SK-N-SH (cell line): ENCODE data around the gene DNAJB4. TPM values are rescaled to one million over a fixed set of nuclear protein-coding genes. Genes with fewer than 3 reads are reported as not detected.

ENCODE experiments used
- CTCF ChIA-PET: fragments of 300-600, 350-600 bp; formaldehyde crosslinking; extraction: SDS; loops from one replicate; lab custom pipeline; 2021; lab: Yijun Ruan, JAX
- POLR2A ChIA-PET: fragments of 350-600 bp; sonication (Branson Sonifier 250); formaldehyde crosslinking; extraction: SDS; loops from one replicate; lab custom pipeline; 2020; ENCODE audit warnings: antibody characterized with exemption, inconsistent platforms; lab: Yijun Ruan, JAX
- DNase-seq: peaks from one replicate; pipeline ENCODE4 v3.0.0; 2012
- H2AFZ ChIP-seq: fragments of 200-600 bp; sonication (generic); 2 replicates; pipeline ENCODE4 v1.8.1; 2016; ENCODE audit warnings: antibody characterized with exemption, mild to moderate bottlenecking, low read depth
- H3F3A ChIP-seq: fragments of 200-600 bp; sonication (generic); replicated peaks from 2 replicates; pipeline ENCODE3; 2016; ENCODE audit warnings: antibody characterized with exemption, mild to moderate bottlenecking; ENCODE audit not compliant: insufficient read depth
- H3K27ac ChIP-seq, 2 experiments: fragments of 200-500 bp in 1 of 2; fragments of 200-600 bp in 1 of 2; sonication (Bioruptor generic) in 1 of 2; sonication (generic), shearing (Covaris generic) in 1 of 2; 2 replicates each; pipeline versions ENCODE4 v1.5.1 to v1.6.1; 2014 to 2016; ENCODE audit warnings: low read depth in 2 of 2, inconsistent platforms in 1 of 2, low read length in 1 of 2, mild to moderate bottlenecking in 1 of 2, mixed read lengths in 1 of 2
- H3K27me3 ChIP-seq: fragments of 200-600 bp; sonication (generic), shearing (Covaris generic); 2 replicates; pipeline ENCODE4 v1.6.1; 2016; ENCODE audit warnings: mixed run types; ENCODE audit not compliant: insufficient read depth
- H3K36me3 ChIP-seq, 2 experiments: fragments of 200-500 bp in 1 of 2; fragments of 200-600 bp in 1 of 2; sonication (Bioruptor generic) in 1 of 2; sonication (generic) in 1 of 2; replicated peaks in 1 of 2; 2 replicates each; pipeline versions ENCODE3 to v1.5.1; 2014 to 2016; ENCODE audit warnings: low read length in 1 of 2, mild to moderate bottlenecking in 1 of 2; ENCODE audit not compliant: insufficient read depth in 2 of 2, control insufficient read depth in 1 of 2
- H3K4me1 ChIP-seq, 2 experiments: fragments of 200-500 bp in 1 of 2; fragments of 200-600 bp in 1 of 2; sonication (Bioruptor generic) in 1 of 2; sonication (generic), shearing (Covaris generic) in 1 of 2; 2 replicates each; pipeline versions ENCODE4 v1.5.1 to v1.6.1; 2014 to 2016; ENCODE audit warnings: low read depth in 1 of 2, low read length in 1 of 2, mixed run types in 1 of 2; ENCODE audit not compliant: insufficient read depth in 2 of 2, control insufficient read depth in 1 of 2
- H3K4me2 ChIP-seq: fragments of 200-600 bp; sonication (generic), shearing (Covaris generic); 2 replicates; pipeline ENCODE4 v1.6.1; 2017; ENCODE audit warnings: mixed run types
- H3K4me3 ChIP-seq, 2 experiments: fragments of 200-500 bp in 1 of 2; fragments of 200-600 bp in 1 of 2; sonication (Bioruptor generic) in 1 of 2; sonication (generic), shearing (Covaris generic) in 1 of 2; 2 replicates each; pipeline versions ENCODE4 v1.5.1 to v1.8.1; 2014 to 2016; ENCODE audit warnings: low read depth in 2 of 2, inconsistent platforms in 1 of 2, low read length in 1 of 2, mild to moderate bottlenecking in 1 of 2, mixed read lengths in 1 of 2, moderate library complexity in 1 of 2
- H3K79me2 ChIP-seq: fragments of 200-600 bp; sonication (generic); 2 replicates; pipeline ENCODE4 v1.8.1; 2017; ENCODE audit warnings: mild to moderate bottlenecking; ENCODE audit not compliant: insufficient read depth
- H3K9ac ChIP-seq: fragments of 200-600 bp; sonication (generic); 2 replicates; pipeline ENCODE4 v1.6.1; 2017; ENCODE audit warnings: mixed run types
- H3K9me2 ChIP-seq: fragments of 200-600 bp; sonication (generic); 2 replicates; pipeline ENCODE4 v1.6.1; 2017; ENCODE audit warnings: mixed run types
- H3K9me3 ChIP-seq: fragments of 200-600 bp; sonication (generic); 2 replicates; pipeline ENCODE4 v1.6.1; 2017; ENCODE audit warnings: mixed run types, mild to moderate bottlenecking, moderate library complexity
- H4K20me1 ChIP-seq: fragments of 200-600 bp; sonication (generic); 2 replicates; pipeline ENCODE4 v1.6.1; 2017; ENCODE audit warnings: mild to moderate bottlenecking, mixed run types; ENCODE audit not compliant: insufficient read depth
- EP300 ChIP-seq, 2 experiments: IDR thresholded peaks; 2 replicates each; pipeline versions ENCODE4 v1.4.0 to v1.6.1; 2012; ENCODE audit warnings: borderline replicate concordance in 1 of 2, low read depth in 1 of 2, low read length in 1 of 2
- GABPA ChIP-seq: IDR thresholded peaks from 2 replicates; pipeline ENCODE4 v1.4.0; 2012; ENCODE audit warnings: low read depth, mild to moderate bottlenecking
- GATA2 ChIP-seq: sonication (generic); formaldehyde crosslinking; IDR thresholded peaks from 2 replicates; pipeline ENCODE4 v1.5.0; 2020; ENCODE audit warnings: mild to moderate bottlenecking, missing genetic modification reagents
- IRF3 ChIP-seq: fragments of 150-350 bp; IDR thresholded peaks from 2 replicates; pipeline ENCODE4 v1.6.1; 2016; ENCODE audit warnings: mild to moderate bottlenecking, low read depth, low read length
- MEF2A ChIP-seq: IDR thresholded peaks from 2 replicates; pipeline ENCODE4 v1.4.0; 2012; ENCODE audit warnings: low read depth, borderline replicate concordance
- MXI1 ChIP-seq: IDR thresholded peaks from 2 replicates; pipeline ENCODE4 v1.6.1; 2012; ENCODE audit warnings: mild to moderate bottlenecking, low read depth, low read length, improper control_type of control experiment
- POLR2AphosphoS5 ChIP-seq: IDR thresholded peaks from 2 replicates; pipeline ENCODE4 v1.6.1; 2012; ENCODE audit warnings: low read depth, low read length
- RAD21 ChIP-seq: IDR thresholded peaks from 2 replicates; pipeline ENCODE4 v1.6.1; 2012; ENCODE audit warnings: mild to moderate bottlenecking, low read length
- RCOR1 ChIP-seq: fragments of 150-350 bp; IDR thresholded peaks from 2 replicates; pipeline ENCODE4 v1.6.1; 2017; ENCODE audit warnings: antibody characterized with exemption, low read length
- RXRA ChIP-seq: IDR thresholded peaks from 2 replicates; pipeline ENCODE4 v1.4.0; 2012; ENCODE audit warnings: low read depth, mild to moderate bottlenecking, borderline replicate concordance
- SIN3A ChIP-seq: IDR thresholded peaks from 2 replicates; pipeline ENCODE4 v1.6.1; 2012; ENCODE audit warnings: low read depth, mild to moderate bottlenecking, low read length, moderate library complexity, borderline replicate concordance
- TCF12 ChIP-seq: IDR thresholded peaks from 2 replicates; pipeline ENCODE4 v1.4.0; 2012
- YY1 ChIP-seq: IDR thresholded peaks from 2 replicates; pipeline ENCODE4 v1.4.0; 2012; ENCODE audit warnings: low read depth, mild to moderate bottlenecking
- WGBS: methylation state at CpG from one replicate; pipeline ENCODE4 v1.1.6; 2017; ENCODE audit warnings: low lambda C conversion rate; 5-methylcytosine and 5-hydroxymethylcytosine counted together
- polyA plus RNA-seq, 3 experiments: library from polyadenylated mRNA; depleted of rRNA; stranded (reverse); fragments of >200 nt; gene quantifications; 2 replicates each; pipeline ENCODE4 v1.2.3, GENCODE V29; 2012
- TF ChIP-seq, protein P1 (sequence below): IDR thresholded peaks from 2 replicates; pipeline ENCODE4 v1.4.0; 2012; ENCODE audit warnings: low read depth
- TF ChIP-seq, protein P2 (sequence below): IDR thresholded peaks from 2 replicates; pipeline ENCODE4 v1.6.1; 2012; ENCODE audit warnings: mild to moderate bottlenecking, low read depth, low read length, moderate library complexity
- TF ChIP-seq, protein P3 (sequence below): IDR thresholded peaks from 2 replicates; pipeline ENCODE4 v1.4.0; 2012; ENCODE audit warnings: low read depth, borderline replicate concordance

DNAJB4 gene
- polyA plus RNA-seq, 1 of the 3 experiments (the other 2 are of a cell fraction), result 13.5 TPM

DNA sequence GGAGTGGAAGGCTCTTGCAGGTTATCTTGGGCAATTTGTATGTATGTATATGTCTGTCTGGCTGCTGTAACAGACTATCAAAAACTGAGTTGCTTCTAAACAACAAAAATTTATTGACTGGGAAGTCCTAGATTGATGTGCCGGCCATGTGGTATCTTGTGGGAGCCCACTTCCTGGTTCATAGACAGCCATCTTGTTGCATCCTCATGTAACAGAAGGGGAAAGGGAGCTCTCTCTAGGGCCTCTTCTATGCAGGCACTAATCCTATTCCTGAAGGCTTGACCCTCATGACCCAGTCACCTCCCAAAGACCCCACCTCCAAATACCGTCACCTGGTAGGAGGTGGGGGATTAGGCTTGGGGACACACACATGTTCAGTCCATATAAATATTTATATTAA, 50.2 kb downstream of the DNAJB4 start (continued):
- TF ChIP-seq, protein P1, sequence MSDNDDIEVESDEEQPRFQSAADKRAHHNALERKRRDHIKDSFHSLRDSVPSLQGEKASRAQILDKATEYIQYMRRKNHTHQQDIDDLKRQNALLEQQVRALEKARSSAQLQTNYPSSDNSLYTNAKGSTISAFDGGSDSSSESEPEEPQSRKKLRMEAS, result no peak
- TF ChIP-seq, protein P2, sequence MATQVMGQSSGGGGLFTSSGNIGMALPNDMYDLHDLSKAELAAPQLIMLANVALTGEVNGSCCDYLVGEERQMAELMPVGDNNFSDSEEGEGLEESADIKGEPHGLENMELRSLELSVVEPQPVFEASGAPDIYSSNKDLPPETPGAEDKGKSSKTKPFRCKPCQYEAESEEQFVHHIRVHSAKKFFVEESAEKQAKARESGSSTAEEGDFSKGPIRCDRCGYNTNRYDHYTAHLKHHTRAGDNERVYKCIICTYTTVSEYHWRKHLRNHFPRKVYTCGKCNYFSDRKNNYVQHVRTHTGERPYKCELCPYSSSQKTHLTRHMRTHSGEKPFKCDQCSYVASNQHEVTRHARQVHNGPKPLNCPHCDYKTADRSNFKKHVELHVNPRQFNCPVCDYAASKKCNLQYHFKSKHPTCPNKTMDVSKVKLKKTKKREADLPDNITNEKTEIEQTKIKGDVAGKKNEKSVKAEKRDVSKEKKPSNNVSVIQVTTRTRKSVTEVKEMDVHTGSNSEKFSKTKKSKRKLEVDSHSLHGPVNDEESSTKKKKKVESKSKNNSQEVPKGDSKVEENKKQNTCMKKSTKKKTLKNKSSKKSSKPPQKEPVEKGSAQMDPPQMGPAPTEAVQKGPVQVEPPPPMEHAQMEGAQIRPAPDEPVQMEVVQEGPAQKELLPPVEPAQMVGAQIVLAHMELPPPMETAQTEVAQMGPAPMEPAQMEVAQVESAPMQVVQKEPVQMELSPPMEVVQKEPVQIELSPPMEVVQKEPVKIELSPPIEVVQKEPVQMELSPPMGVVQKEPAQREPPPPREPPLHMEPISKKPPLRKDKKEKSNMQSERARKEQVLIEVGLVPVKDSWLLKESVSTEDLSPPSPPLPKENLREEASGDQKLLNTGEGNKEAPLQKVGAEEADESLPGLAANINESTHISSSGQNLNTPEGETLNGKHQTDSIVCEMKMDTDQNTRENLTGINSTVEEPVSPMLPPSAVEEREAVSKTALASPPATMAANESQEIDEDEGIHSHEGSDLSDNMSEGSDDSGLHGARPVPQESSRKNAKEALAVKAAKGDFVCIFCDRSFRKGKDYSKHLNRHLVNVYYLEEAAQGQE, result no peak
- no peak for TF ChIP-seq YY1

DNA sequence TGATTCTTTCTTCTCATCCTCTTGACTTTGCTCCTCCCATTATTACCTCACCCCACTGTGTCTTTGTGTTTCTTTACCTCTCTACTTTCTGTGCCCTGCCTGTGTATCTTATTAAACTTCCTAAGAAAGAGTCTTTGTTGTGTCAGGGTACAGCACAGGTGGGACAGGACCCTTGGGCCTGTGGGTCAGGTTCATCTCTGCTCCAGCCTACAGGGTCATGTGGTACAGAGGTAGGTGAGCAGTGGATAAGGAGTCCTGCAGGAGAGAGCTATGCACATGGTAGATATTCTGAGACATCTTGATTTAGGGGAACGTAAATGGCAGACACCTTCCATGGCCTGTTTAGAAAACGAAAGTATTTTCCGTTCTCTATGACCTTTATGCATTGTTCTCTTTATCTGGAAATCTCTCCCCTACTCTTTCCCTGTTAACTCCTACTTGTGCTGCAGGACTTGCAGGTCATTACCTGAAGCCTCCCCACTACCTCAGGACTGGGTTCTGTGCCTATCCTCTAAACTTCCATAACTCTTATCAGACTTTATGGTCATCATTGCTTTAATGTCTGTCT, 50.9 kb downstream of the DNAJB4 start:
- Histone ChIP-seq H3K9me2 (no peaks in the 10 kb centered on the region), H3K4me2 (no peak overlapping the region), H3K9me3 (no peaks in the 10 kb centered on the region), H3K27ac (no peak overlapping the region), H3K79me2 (no peaks in the 10 kb centered on the region), H3K4me3 (no peak overlapping the region), H3F3A (peaks cover 3% of the 10 kb centered on the region), H3K27me3 (no peaks in the 10 kb centered on the region), H3K9ac (no peak overlapping the region), H4K20me1 (no peaks in the 10 kb centered on the region), H3K36me3 (no peaks in the 10 kb centered on the region), H3K4me1 (no peaks in the 10 kb centered on the region; a peak in 1 of 4 replicates), H2AFZ (0 out of 2 replicates have a peak overlapping the region, but pooled peaks have one; percentile 56)
- TF ChIP-seq GABPA (no peak), YY1 (no peak), RAD21 (no peak), MXI1 (no peak), RXRA (no peak), EP300 (IDR thresholded peaks at IDR 0.05; ENCODE audit: borderline replicate concordance in 1 of 2, low read depth in 1 of 2, low read length in 1 of 2) (no peak), RCOR1 (no peak), POLR2AphosphoS5 (no peak), IRF3 (no peak), GATA2 (CRISPR knock-in tag) (no peak), TCF12 (no peak), MEF2A (no peak), SIN3A (no peak)
- TF ChIP-seq, protein P3, sequence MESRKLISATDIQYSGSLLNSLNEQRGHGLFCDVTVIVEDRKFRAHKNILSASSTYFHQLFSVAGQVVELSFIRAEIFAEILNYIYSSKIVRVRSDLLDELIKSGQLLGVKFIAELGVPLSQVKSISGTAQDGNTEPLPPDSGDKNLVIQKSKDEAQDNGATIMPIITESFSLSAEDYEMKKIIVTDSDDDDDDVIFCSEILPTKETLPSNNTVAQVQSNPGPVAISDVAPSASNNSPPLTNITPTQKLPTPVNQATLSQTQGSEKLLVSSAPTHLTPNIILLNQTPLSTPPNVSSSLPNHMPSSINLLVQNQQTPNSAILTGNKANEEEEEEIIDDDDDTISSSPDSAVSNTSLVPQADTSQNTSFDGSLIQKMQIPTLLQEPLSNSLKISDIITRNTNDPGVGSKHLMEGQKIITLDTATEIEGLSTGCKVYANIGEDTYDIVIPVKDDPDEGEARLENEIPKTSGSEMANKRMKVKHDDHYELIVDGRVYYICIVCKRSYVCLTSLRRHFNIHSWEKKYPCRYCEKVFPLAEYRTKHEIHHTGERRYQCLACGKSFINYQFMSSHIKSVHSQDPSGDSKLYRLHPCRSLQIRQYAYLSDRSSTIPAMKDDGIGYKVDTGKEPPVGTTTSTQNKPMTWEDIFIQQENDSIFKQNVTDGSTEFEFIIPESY, result no peak
- TF ChIP-seq, protein P2, result no peak
- WGBS, result 71% methylated on average over 3 of the region's 3 CpGs
- POLR2A ChIA-PET, result no interaction called here
- DNase-seq, result no peak
- CTCF ChIA-PET, result no interaction called here
